Body of pancreas (tissue), 4 donors: Measurements from ENCODE around the gene RELN. TPM values are rescaled to one million over a fixed set of nuclear protein-coding genes. Genes with fewer than 3 reads are reported as not detected.

ENCODE experiments used
- ATAC-seq: fragments of 150-250 bp; one replicate; pipeline ENCODE4 v1.9.1; 2016
- DNase-seq, 4 donors: peaks; one replicate each; pipeline ENCODE4 v3.0.0-alpha.2; 2019
- H3K27ac ChIP-seq, 4 donors: fragments of 200-600 bp; sonication (generic); 1 replicate in 3 of 4; 2 replicates in 1 of 4; pipeline versions ENCODE4 v1.5.1 to v1.6.1; 2016 to 2019; ENCODE audit warnings: mild to moderate bottlenecking in 1 of 4, mixed read lengths in 1 of 4, moderate library complexity in 1 of 4
- H3K27me3 ChIP-seq, 2 donors: fragments of 200-600 bp; sonication (generic); one replicate each; pipeline ENCODE4 v1.6.0; 2016; ENCODE audit warnings: mild to moderate bottlenecking in 1 of 2
- H3K36me3 ChIP-seq, 2 donors: fragments of 200-600 bp; sonication (generic); replicated peaks in 1 of 2; 2 replicates each; pipeline ENCODE4 v1.5.1; 2016; ENCODE audit warnings: low read depth in 2 of 2; ENCODE audit not compliant: insufficient read depth in 1 of 2
- H3K4me1 ChIP-seq: fragments of 200-600 bp; sonication (generic); one replicate; pipeline ENCODE4 v1.6.0; 2016
- H3K4me3 ChIP-seq, 2 donors: fragments of 200-600 bp; sonication (generic); 1 replicate in 1 of 2; 2 replicates in 1 of 2; pipeline ENCODE4 v1.5.1; 2016 to 2019
- H3K9me3 ChIP-seq, 3 donors: fragments of 200-600 bp; sonication (generic); 1 replicate in 2 of 3; 2 replicates in 1 of 3; pipeline ENCODE4 v1.5.1; 2016
- POLR2A ChIP-seq, 3 donors: fragments of 450-650 bp; IDR thresholded peaks; one replicate each; pipeline ENCODE4 v1.6.1; 2016; ENCODE audit warnings: antibody characterized with exemption in 3 of 3, mild to moderate bottlenecking in 2 of 3
- WGBS, 2 donors: methylation state at CpG; one replicate each; pipeline ENCODE4 v1.1.5; 2017; 5-methylcytosine and 5-hydroxymethylcytosine counted together
- intact Hi-C: fragments of 100-400 bp; cut with DNase I; formaldehyde crosslinking; loops from one replicate; pipeline ENCODE4 v1.15.1; 2023
- total RNA-seq, 2 donors: library from RNA; depleted of rRNA; stranded (reverse); fragments of >200 nt; gene quantifications; one replicate each; pipeline ENCODE4 v1.1.0, GENCODE V29; 2016
- TF ChIP-seq, protein P1 (sequence below), 7 experiments: fragments of 450-650 bp in 4 of 7; fragments of 200-600 bp in 3 of 7; sonication (generic) in 3 of 7; IDR thresholded peaks; one replicate each; pipeline ENCODE4 v1.5.1; 2016 to 2019; ENCODE audit warnings: antibody characterized with exemption in 7 of 7

RELN gene
- total RNA-seq, 2 donors from 2014 or later, result 0.33 to 3.9 TPM

DNA sequence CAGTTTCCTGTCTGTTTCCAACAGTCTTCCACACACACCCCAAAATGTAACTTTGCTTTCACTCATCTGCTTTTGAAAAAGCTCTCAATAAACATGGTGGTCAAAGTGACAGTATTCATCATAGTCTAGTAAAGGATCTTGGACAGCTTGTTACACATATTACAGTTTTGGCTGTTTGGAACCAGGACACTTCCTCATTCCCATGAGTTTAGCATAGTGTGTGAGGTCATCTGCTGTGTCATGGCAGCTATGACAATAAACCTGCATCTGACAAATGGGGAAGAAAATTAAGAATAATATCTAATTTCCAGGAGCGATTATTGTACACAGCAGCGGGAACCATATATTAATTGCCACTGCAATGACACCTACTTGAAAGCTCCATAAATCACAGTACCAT lies 359.1 kb downstream of the RELN start:
- DNase-seq (no peak), ATAC-seq (no peak)
- TF ChIP-seq, protein P1, sequence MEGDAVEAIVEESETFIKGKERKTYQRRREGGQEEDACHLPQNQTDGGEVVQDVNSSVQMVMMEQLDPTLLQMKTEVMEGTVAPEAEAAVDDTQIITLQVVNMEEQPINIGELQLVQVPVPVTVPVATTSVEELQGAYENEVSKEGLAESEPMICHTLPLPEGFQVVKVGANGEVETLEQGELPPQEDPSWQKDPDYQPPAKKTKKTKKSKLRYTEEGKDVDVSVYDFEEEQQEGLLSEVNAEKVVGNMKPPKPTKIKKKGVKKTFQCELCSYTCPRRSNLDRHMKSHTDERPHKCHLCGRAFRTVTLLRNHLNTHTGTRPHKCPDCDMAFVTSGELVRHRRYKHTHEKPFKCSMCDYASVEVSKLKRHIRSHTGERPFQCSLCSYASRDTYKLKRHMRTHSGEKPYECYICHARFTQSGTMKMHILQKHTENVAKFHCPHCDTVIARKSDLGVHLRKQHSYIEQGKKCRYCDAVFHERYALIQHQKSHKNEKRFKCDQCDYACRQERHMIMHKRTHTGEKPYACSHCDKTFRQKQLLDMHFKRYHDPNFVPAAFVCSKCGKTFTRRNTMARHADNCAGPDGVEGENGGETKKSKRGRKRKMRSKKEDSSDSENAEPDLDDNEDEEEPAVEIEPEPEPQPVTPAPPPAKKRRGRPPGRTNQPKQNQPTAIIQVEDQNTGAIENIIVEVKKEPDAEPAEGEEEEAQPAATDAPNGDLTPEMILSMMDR (IDR thresholded peaks at IDR 0.05), result no peak
- no peak for TF ChIP-seq POLR2A (IDR thresholded peaks at IDR 0.05)
- no peaks in the 10 kb centered on the region for H3K27me3 ChIP-seq
- H3K36me3 ChIP-seq, result no peaks in the 10 kb centered on the region
- intact Hi-C loops, result no loop called here
- 89 to 94% methylated on average over 2 of the region's 2 CpGs for WGBS, 2 donors
- H3K4me3 ChIP-seq, result no peak overlapping the region
- no peaks in the 10 kb centered on the region for H3K4me1 ChIP-seq
- no peaks in the 10 kb centered on the region for H3K9me3 ChIP-seq
- H3K27ac ChIP-seq, result no peak overlapping the region

DNA sequence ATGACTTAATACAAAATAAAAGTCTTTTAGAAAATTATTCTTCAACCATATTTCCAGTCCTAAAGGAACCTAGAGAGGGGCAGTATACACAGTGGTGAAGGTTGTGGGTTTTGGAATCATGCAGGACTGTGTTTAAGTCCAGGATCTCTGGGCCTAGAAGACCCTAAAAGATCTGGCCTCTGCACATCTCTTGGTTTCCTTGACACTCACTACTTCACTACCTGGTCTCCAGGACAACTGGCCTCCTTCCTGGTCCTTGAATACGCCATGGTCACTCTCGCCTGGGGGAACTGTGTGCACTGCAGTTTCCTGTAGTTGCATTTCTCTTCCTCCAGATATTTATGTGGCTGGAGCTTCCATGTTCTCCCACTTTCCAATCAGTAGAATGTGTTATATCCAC lies 360.7 kb downstream of the RELN start:
- TF ChIP-seq, protein P1 (IDR thresholded peaks at IDR 0.05), result no peak
- no peak for TF ChIP-seq POLR2A (IDR thresholded peaks at IDR 0.05)
- ATAC-seq (no peak), DNase-seq (no peak)
- 92 to 96% methylated on average over 2 of the region's 2 CpGs for WGBS, 2 donors
- intact Hi-C loops, result no loop called here
- Histone ChIP-seq H3K4me1 (no peaks in the 10 kb centered on the region), H3K9me3 (no peaks in the 10 kb centered on the region), H3K27me3 (no peaks in the 10 kb centered on the region), H3K27ac (no peak overlapping the region), H3K36me3 (no peaks in the 10 kb centered on the region), H3K4me3 (no peak overlapping the region)

DNA sequence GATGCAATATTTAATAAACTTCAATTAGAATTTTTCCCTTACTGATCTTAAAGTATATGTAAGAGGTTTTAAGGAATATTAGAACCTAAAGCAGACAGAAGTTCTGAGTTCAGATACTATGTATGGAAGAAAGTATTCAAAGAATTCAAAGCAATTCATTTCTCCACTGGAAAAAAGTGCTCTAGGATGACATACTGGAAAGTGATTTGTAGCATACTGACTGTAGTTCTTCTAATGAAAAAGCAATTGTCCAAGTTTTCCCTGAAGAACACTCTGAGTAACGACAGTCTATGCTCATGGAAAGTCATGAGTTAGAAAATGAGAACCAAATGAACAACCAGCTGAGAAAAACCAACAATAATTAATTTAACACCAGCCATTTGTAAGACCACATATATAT lies 362.7 kb downstream of the RELN start:
- 74 to 84% methylated on average over 1 of the region's 1 CpG for WGBS, 2 donors
- Histone ChIP-seq H3K27ac (no peak overlapping the region), H3K36me3 (no peaks in the 10 kb centered on the region), H3K4me1 (no peaks in the 10 kb centered on the region), H3K9me3 (no peaks in the 10 kb centered on the region), H3K4me3 (no peak overlapping the region), H3K27me3 (no peaks in the 10 kb centered on the region)
- DNase-seq, result no peak
- TF ChIP-seq POLR2A (IDR thresholded peaks at IDR 0.05), result no peak
- TF ChIP-seq, protein P1 (IDR thresholded peaks at IDR 0.05), result no peak
- ATAC-seq, result no peak
- intact Hi-C loops, result no loop called here

DNA sequence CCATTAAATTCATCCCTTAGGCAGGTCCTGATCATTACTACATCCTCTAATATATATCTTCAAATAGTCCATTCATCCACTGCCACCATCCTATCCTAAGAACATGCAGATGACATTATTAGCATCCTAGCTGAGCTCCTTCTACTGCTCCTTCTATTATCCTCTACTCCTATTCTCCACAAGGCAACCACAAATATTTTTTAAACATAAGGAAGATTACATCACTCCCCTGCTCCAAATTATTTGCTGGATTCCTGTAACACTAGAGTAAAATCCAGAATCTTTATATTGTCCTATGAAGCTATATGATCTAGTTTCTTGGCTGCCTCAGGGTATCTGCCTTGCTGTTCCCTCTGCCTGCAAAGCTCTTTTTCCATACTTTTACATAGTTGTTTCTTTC lies 367.2 kb downstream of the RELN start:
- DNase-seq, result no peak
- Histone ChIP-seq H3K27me3 (no peaks in the 10 kb centered on the region), H3K36me3 (no peaks in the 10 kb centered on the region), H3K4me3 (no peak overlapping the region), H3K9me3 (no peaks in the 10 kb centered on the region), H3K27ac (no peak overlapping the region), H3K4me1 (no peaks in the 10 kb centered on the region)
- ATAC-seq, result no peak
- TF ChIP-seq, protein P1 (IDR thresholded peaks at IDR 0.05), result no peak
- no peak for TF ChIP-seq POLR2A (IDR thresholded peaks at IDR 0.05)
- intact Hi-C loops, result no loop called here
